HPDE6-E6E7 (cell line): ENCODE measurements around the gene BPTF.
"Not testable (repeated sequence)": the region's sequence is repeated elsewhere in the genome, so short reads cannot be mapped to it uniquely, and the experiment has no call there.

ENCODE experiments used
- DNase-seq: peaks from one replicate; pipeline ENCODE4 v3.0.0; 2011; ENCODE audit warnings: missing footprints; ENCODE audit errors: extremely low spot score

Gene BPTF

DNA sequence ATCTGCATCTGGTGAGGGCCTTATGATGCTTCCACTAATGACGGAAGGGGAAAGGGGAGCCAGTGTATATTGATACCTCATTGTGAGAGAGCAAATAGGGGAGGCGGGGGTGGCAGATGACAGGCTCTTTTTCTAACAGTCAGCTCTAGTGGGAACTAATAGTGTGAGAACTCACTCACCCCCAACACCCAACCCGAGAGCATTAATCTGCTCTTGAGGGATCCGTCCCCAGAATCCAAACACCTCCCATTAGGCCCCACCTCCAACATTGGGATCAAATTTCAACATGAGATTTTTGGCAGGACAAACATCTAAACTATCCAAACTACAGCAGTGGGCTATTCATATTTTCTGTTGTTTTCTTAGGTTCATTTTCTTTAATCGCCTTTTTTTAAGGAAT, 54.4 kb downstream of the BPTF start:
- DNase-seq: no peak

DNA sequence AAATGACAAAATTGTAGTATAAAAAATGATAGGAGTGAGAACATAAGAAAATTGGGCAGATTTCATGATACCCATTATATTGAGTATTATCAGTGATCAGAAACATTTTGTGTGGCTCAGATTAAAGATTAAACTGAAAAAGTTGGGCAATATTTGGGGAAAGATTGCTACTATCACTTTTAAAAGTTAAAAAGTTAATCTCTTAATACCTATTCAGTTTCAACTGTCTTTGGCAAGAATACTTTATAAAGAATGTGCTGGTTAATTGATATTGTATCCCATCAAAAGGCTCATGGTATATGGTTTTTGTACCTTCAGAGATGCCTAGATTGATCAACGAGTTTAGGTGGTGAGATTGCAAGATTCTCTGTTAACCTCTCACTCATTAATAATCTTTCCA, 55.8 kb downstream of the BPTF start:
- DNase-seq: no peak

DNA sequence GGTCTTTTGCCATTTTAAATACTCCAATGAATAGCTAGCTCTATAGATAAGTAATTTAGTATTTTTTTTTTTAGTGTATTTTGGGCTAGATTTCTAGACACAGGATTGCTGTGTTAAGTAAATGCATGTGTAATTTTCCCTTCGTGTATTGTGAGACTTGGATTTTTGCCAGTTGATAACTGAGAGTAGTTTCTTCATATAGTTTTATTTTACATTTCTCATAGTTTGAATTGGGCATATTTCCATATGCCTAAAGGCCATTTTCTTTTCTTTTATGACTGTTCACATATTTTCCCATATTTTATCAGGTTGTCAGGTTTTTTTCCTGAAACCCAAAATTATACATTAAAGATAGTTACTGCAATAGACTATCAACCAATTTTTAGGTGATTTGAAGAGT, 59.4 kb downstream of the BPTF start:
- DNase-seq: no peak

DNA sequence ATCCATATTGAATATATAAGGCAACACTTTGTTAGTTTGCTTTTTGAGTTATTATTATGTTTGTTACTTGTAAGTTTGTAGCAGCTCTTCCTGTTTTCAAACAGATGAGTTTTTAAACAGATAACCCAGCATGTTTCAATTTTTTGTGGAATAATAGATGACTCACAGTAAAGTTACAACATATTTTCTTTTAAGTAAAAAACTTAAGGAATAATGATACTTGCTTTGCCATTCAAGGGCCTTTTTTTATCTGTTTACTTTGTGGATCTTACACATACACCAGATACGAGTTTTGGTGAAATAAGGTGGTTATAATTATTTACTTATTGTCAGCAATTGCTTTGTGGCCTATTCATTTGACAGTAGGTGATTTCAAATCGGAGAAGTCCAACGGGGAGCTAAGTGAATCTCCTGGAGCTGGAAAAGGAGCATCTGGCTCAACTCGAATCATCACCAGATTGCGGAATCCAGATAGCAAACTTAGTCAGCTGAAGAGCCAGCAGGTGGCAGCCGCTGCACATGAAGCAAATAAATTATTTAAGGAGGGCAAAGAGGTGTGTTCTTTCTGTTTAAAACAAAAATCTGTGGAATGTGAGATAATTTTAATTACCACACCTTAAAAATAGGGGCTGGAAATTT, 66.3 kb downstream of the BPTF start:
- peak; percentile 34 for DNase-seq

DNA sequence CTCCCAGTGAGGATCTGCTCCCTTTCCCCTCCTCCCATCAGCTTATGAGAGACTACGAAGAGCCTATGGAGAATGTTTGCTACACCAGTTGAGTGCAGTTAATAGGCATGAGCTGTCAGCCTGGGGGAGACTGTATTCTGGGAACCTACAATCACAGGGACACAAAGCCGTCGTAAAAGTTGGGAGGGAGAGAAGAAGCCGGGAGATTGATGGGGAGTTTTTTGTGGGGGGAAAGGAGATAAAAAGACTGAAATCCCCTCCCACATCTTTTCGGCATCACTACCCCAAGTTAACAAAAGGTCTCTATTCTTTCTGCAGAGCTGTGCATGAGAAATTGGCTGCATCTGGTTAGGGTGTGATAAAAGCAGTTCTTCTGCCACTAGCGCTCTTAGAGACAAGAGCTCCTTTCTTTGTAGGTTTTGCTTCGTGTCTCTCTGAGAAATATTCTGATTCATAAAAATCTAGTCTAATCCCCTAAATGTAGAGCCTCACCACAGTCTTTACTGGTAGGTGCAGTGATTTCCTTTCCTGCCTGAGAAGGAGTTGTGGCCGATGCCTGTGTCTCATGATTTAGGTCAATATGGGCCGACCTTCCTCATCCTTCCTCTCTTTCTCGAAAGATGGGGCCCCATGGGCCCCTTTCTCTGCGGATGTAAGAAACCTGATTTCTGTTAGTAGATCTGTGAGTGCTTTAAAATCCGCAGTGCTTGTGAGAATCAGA, 77.4 kb downstream of the BPTF start:
- no peak for DNase-seq

DNA sequence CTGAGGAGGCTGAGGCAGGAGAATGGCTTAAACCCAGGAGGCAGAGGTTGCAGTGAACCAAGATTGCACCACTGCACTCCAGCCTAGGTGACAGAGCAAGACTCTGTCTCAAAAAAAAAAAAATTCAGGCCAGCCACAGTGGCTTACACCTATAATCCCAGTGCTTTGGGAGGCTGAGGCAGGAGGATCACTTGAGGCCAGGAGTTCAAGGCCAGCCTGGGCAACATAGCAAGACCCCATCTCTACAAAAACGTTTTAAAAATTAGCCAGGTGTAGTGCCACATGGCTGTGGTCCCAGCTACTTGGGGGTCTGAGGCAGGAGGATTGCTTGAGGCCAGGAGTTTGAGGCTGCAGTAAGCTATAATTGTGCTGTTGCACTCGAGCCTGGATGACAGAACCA, 80.0 kb downstream of the BPTF start:
- DNase-seq: not testable (repeated sequence)

DNA sequence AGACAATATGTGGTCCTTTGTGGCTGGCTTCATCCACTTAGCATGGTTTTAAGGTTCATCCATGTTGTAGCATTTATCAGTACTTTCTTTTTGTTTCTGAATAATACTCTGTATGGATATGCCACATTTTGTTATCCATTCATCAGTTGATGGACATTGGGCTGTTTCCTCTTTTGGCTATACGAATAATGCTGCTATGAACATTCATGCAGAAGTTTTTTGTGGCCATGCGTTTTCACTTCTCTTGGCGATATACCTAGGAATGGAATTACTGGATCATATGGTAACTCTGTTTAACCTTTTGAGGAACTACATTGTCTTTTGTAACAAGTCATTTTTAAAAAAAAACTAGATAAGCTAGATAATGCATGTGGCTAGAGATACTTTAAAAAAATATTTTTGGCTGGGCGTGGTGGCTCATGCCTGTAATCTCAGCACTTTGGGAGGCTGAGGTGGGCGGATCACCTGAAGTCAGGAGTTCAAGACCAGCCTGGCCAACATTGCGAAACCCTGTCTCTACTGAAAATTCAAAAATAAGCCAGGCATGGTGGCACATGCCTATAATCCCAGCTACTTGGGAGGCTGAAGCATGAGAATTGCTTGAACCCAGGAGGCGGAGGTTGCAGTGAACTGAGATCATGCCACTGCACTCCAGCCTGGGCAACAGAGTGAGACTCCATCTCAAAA, 85.0 kb downstream of the BPTF start:
- not testable (repeated sequence) for DNase-seq

DNA sequence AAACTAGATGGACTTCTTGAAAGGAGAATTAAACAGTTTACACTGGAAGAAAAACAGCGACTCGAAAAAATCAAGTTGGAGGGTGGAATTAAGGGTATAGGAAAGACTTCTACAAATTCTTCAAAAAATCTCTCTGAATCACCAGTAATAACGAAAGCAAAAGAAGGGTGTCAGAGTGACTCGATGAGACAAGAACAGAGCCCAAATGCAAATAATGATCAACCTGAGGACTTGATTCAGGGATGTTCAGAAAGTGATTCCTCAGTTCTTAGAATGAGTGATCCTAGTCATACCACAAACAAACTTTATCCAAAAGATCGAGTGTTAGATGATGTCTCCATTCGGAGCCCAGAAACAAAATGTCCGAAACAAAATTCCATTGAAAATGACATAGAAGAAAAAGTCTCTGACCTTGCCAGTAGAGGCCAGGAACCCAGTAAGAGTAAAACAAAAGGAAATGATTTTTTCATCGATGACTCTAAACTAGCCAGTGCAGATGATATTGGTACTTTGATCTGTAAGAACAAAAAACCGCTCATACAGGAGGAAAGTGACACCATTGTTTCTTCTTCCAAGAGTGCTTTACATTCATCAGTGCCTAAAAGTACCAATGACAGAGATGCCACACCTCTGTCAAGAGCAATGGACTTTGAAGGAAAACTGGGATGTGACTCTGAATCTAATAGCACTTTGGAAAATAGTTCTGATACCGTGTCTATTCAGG, 85.9 kb downstream of the BPTF start:
- DNase-seq: no peak

DNA sequence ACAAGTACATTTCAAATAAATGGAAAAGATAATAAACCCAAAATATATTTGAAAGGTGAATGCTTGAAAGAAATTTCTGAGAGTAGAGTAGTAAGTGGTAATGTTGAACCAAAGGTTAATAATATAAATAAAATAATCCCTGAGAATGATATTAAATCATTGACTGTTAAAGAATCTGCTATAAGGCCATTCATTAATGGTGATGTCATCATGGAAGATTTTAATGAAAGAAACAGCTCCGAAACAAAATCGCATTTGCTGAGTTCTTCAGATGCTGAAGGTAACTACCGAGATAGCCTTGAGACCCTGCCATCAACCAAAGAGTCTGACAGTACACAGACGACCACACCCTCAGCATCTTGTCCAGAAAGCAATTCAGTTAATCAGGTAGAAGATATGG, 86.8 kb downstream of the BPTF start:
- no peak for DNase-seq

DNA sequence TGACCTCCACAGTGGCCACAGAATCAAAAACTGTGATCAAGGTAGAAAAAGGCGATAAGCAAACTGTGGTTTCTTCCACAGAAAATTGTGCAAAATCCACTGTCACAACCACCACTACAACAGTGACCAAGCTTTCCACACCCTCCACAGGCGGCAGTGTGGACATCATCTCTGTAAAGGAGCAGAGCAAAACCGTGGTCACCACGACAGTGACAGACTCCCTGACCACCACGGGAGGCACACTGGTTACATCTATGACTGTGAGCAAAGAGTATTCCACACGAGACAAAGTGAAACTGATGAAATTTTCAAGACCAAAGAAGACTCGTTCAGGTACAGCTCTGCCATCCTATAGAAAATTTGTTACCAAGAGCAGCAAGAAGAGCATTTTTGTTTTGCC, 87.4 kb downstream of the BPTF start:
- no peak for DNase-seq

DNA sequence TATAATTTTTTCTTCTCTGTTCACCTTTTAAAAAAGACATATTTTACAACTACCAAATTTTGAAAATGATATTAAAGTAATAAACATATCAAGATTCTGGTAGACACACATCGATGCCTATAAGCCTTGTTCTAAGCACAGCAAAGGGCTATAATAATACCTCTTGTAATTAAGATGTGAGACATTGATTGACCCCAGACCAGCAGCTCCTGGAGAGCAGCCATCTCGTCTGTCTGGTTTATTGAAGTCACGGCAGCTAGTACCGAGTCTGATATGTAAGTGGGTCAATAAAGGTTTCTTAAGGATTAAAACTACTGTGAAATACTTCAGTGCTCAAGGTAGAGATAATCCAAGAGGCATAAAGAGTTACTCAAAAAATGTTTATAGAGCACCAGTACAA, 94.9 kb downstream of the BPTF start:
- no peak for DNase-seq

DNA sequence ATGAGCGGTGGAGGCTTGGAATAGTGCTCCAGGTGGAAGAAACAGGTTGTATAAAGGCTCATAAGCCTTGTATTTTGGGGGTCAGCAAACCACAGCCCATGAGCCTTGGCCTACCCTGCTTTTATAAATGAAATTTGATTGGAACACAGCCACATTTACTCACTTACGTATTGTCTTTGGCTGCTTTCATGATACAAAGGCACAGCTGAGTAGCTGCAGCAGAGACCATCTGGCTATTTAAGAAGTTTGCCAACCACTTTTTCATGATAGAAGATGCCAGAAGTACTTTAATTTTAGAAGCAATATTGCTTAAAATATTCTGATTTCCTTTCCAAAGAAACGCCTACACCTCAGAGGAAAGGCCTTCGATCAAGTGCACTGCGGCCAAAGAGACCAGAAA, 97.2 kb downstream of the BPTF start:
- DNase-seq: no peak

DNA sequence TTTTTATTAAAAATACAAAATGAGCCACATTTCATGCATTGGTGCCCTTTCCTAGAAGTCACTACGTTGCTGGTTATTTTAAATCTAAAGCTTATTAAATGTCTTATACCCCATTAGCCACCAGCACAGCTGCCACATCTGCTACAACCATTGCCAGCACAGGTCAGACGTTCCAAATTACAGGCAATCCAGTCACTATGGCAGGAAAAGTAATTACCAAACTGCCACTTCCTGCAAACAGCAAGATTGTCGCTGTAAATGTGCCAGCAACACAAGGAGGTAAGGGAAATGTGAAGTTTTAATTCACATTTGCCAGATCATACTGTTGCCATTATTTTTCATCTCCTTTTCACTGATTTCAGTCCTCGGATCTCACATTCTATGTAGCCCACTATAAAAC, 103.5 kb downstream of the BPTF start:
- DNase-seq: not testable (repeated sequence)

DNA sequence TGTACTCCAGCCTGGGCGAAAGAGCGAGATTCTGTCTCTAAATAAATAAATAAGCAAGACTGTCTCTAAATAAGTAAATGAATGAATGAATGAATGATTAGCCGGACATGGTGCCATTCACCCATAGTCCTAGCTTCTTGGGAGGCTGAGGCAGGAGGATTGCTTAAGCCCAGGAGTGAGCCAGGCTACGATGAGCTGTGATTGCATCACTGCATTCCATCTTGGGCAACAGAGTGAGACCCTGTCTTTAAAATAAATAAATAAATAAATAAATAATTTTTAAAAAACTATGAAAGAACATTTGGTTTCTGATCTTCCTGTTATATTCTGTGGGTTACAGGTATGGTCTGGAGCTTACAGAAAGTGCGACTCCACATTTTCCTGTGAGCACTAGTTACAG, 105.9 kb downstream of the BPTF start:
- no peak for DNase-seq

DNA sequence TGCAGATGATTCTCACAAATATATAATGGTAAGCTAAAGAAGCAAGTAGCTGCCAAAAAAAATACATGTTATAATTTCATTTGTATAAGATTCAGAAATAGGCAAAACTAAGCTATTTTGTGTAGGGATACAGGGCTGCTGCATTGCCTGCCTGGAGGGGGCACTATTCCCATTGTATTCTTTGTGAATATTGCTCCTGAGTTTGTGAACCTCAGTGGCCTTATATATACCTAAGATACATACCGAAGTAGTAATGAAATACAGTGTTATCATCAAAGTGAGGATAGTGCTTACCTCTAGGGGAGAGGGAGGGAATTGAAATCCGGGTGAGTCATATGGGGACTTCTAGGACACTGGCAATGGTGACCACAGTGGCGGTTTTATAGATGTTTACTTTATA, 117.5 kb downstream of the BPTF start:
- DNase-seq: no peak

DNA sequence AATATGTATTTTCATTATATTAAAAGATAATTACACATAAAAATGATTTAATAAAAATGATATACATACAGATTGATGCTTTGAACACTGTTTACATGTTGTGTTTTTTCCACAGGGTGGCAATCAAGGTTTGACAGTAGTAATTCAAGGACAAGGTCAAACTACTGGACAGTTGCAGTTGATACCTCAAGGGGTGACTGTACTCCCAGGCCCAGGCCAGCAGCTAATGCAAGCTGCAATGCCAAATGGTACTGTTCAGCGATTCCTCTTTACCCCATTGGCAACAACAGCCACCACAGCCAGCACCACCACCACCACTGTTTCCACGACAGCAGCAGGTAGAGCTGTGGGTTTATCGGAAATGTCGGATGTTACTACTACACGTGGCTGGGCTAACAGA, 118.7 kb downstream of the BPTF start:
- DNase-seq: no peak

DNA sequence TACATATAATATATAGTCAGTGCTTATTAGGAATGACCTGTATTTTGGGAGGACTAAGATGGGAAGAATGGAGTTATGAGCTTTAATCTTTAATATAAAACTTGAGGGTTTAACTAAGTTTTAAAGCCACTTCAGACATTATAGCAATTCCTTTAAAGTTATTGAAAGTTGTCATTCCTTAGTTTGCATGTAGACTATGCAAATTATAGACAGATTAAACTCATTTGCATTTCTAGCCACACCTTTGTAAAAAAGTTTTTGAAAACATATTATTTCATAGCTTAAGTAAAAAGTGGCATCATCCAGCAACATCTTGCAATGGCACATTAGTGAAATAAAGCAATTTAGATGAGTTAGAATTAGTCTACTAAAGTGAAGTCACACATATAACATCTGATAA, 121.2 kb downstream of the BPTF start:
- no peak for DNase-seq

DNA sequence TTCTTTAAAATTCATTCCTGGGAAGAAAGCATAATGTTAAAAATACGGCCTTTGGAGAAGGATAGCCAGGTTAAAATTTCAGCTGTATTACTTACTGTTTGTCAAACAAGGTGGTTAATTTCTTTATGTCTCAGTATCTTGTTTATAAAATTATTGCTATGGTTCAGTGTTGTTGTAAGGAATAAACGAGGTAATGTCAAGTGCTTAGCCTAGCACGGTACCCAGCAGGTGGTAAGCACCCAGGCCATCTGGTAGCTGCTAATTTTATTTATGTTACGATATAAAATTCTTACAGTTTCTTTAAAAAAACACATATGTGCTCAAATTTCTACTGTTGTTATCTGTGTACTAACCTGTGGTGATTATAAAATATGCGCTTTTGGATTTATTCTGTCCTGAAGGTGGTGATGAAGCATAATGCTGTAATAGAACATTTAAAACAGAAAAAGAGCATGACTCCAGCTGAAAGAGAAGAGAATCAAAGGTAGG, 122.1 kb downstream of the BPTF start:
- no peak for DNase-seq

DNA sequence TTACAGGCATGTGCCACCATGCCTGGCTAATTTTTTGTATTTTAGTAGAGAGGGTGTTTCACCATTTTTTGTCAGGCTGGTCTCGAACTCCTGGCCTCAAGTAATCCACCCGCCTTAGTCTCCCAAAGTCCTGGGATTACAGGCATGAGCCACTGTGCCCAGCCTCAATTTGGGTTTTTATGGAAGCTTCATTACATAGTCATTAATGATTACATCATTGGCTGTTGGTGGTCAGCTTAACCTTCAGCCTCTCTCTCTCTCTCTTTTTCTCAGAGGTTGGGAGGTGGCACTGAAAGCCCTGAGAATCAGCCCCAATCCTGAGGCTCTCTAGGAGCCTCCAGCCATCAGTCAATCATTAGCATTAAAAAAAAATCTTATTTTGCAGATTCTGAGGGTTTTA, 125.6 kb downstream of the BPTF start:
- no peak for DNase-seq

DNA sequence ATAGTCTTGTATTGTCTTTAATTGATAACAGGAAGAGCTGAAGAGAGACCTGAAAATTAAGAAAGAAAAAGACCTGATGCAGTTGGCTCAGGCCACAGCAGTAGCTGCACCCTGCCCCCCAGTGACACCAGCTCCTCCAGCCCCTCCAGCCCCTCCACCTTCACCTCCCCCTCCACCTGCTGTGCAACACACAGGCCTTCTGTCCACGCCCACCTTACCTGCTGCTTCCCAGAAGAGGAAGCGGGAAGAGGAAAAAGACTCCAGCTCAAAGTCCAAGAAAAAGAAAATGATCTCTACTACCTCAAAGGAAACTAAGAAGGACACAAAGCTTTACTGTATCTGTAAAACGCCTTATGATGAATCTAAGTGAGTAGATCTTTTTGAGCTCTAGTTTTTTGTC, 134.2 kb downstream of the BPTF start:
- no peak for DNase-seq

DNA sequence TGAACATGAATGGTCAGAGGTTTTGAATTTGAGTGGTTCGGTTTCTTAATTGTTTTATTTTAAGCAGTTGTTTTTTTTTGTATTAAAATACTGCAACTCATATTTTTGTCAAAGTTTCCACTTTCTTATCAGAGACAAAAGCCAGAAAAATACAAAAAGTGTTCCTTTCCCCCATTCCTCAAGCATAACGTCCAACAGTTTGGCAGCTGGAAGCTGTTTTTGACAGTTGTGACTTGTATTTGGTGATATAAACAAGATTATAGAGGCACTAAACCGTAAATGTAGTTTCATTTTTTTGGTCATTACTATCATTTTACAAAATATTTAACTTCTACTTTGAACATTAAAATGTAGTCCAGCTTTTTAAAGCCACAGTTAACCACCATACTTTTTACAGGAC, 135.0 kb downstream of the BPTF start:
- not testable (repeated sequence) for DNase-seq

DNA sequence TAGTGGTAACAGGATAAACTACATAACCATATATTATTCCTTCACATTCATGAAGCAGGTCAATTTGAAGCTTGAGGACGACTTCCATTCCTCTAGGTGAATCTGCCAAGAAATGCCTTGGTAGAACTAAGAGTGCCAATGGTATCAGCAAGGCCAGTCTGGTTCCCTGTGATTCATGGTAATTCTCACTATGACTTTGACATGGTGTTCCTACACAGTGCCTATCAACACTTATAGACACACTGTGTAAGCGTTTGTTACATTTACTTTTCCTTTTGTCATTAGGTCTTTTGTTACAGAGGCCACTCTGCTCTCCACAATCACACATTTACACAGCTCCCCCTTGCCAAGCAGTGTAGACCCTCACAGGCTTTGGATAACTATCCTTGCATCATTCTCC, 136.9 kb downstream of the BPTF start:
- DNase-seq: not testable (repeated sequence)
